HEK293T (cell line): ENCODE data around the gene TBC1D22A.

Experiments
- CTCF ChIA-PET: fragments of 350-600 bp; formaldehyde crosslinking; extraction: SDS; loops from one replicate; lab custom pipeline; 2021; ENCODE audit warnings: antibody characterized with exemption, inconsistent platforms; lab: Yijun Ruan, JAX
- POLR2A ChIA-PET: fragments of 350-600 bp; formaldehyde crosslinking; extraction: SDS; loops from one replicate; lab custom pipeline; 2020; ENCODE audit warnings: antibody characterized with exemption, inconsistent platforms; lab: Yijun Ruan, JAX
- DNase-seq: peaks from one replicate; pipeline ENCODE4 v3.0.0; 2012; ENCODE audit warnings: mixed read lengths; ENCODE audit errors: extremely low spot score
- ARNT ChIP-seq: fragments of 450-650 bp; IDR thresholded peaks from 2 replicates; pipeline ENCODE4 v1.6.1; 2017; ENCODE audit warnings: mild to moderate bottlenecking
- BHLHE40 ChIP-seq: fragments of 450-650 bp; IDR thresholded peaks from 2 replicates; pipeline ENCODE4 v1.6.1; 2016; ENCODE audit warnings: mild to moderate bottlenecking, moderate library complexity, borderline replicate concordance
- CTBP1 ChIP-seq: fragments of 450-650 bp; IDR thresholded peaks from 2 replicates; pipeline ENCODE4 v1.6.1; 2016; ENCODE audit warnings: borderline replicate concordance
- ELF4 ChIP-seq: fragments of 450-650 bp; IDR thresholded peaks from 2 replicates; pipeline ENCODE4 v1.6.1; 2017; ENCODE audit warnings: antibody characterized with exemption
- FOXA1 ChIP-seq: fragments of 450-650 bp; IDR thresholded peaks from 2 replicates; pipeline ENCODE4 v1.6.1; 2016; ENCODE audit warnings: mild to moderate bottlenecking
- FOXK2 ChIP-seq: fragments of 450-650 bp; IDR thresholded peaks from 2 replicates; pipeline ENCODE4 v1.6.1; 2016; ENCODE audit warnings: mild to moderate bottlenecking
- FOXM1 ChIP-seq: fragments of 450-650 bp; IDR thresholded peaks from 2 replicates; pipeline ENCODE4 v1.6.1; 2017; ENCODE audit warnings: mild to moderate bottlenecking, borderline replicate concordance
- HDGF ChIP-seq: fragments of 450-650 bp; IDR thresholded peaks from 2 replicates; pipeline ENCODE4 v1.6.1; 2017; ENCODE audit warnings: antibody characterized with exemption, borderline replicate concordance
- L3MBTL2 ChIP-seq: fragments of 450-650 bp; conservative IDR thresholded peaks from 2 replicates; pipeline ENCODE4 v1.6.1; 2016; ENCODE audit warnings: mild to moderate bottlenecking
- LEF1 ChIP-seq: fragments of 450-650 bp; IDR thresholded peaks from 2 replicates; pipeline ENCODE4 v1.6.1; 2017; ENCODE audit warnings: mild to moderate bottlenecking, borderline replicate concordance
- NFRKB ChIP-seq: fragments of 450-650 bp; IDR thresholded peaks from 2 replicates; pipeline ENCODE4 v1.6.1; 2016; ENCODE audit warnings: mild to moderate bottlenecking, moderate library complexity
- SP1 ChIP-seq: fragments of 450-650 bp; IDR thresholded peaks from 2 replicates; pipeline ENCODE4 v1.6.1; 2017
- SUZ12 ChIP-seq: fragments of 450-650 bp; IDR thresholded peaks from 2 replicates; pipeline ENCODE4 v1.6.1; 2016; ENCODE audit warnings: mild to moderate bottlenecking
- TARDBP ChIP-seq: fragments of 450-650 bp; IDR thresholded peaks from 2 replicates; pipeline ENCODE4 v1.6.1; 2016
- ZNF384 ChIP-seq: fragments of 450-650 bp; IDR thresholded peaks from 2 replicates; pipeline ENCODE4 v1.6.1; 2016
- TF ChIP-seq, protein P1 (sequence below): fragments of 450-650 bp; IDR thresholded peaks from 2 replicates; pipeline ENCODE4 v1.6.1; 2016

TBC1D22A gene

DNA sequence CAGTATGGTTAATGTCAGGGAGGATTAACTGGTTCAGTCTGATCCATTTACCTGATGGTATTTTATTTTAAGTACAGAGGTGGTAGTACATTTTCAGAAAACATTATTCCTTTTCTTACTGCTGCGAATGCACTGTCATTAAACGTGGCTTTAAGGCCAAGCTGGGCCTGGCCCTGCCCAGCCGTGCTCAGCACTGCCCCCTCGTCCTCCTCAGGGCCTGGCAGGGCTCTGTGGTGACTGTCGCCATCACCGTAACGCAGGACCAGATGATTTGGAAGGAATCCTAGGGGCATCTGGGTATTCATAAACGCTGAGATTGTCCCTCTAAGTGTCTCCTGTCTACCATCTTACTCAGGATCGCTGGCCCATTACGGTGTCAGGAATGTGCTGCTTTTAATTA, 302.0 kb downstream of the TBC1D22A start:
- TF ChIP-seq NFRKB (no peak), FOXM1 (no peak), FOXA1 (no peak), CTBP1 (no peak)
- TF ChIP-seq, protein P1, sequence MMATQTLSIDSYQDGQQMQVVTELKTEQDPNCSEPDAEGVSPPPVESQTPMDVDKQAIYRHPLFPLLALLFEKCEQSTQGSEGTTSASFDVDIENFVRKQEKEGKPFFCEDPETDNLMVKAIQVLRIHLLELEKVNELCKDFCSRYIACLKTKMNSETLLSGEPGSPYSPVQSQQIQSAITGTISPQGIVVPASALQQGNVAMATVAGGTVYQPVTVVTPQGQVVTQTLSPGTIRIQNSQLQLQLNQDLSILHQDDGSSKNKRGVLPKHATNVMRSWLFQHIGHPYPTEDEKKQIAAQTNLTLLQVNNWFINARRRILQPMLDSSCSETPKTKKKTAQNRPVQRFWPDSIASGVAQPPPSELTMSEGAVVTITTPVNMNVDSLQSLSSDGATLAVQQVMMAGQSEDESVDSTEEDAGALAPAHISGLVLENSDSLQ: no peak
- POLR2A ChIA-PET: no interaction called here
- CTCF ChIA-PET: no interaction called here
- no peak for DNase-seq

DNA sequence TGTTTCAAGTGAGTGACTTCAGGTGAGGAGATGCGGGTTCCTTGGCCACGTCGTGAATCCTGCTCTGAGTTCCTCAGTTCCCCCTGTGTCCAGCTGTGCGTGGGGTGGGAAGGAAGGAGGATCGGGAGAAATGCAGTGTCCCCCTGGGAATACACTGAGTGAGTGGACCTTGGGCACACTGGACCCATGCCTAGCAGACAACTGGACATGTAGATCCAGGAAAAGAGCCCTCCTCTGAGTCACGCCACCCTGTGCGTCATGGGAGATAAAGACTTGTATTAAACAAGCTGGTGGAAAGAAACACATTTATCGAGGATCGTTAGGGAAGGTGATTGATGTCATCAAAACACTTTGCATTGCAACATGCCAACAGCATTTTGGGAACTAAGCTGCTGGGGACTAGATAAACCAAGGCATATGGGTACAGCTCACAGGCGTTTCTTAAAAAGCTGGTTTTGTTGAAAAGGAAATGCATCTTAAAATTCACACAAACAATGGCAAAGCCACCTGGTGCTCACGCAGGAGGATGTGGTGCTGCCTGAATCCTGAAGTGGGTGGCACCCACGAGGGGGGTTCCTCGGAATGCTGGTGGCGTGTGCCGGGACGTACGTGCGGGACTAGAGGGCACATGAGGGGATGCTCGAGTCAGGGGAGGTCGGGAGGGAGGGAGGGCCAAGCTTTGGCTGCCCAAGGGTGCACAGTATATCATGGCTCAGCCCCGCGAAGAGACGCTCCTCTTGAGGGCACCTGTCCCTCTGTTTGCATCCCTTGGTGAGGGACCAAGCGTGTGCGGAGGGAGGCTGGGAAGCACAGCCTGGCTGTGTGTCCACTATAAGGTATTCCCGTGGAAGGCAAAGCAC, 303.5 kb downstream of the TBC1D22A start:
- POLR2A ChIA-PET: no interaction called here

DNA sequence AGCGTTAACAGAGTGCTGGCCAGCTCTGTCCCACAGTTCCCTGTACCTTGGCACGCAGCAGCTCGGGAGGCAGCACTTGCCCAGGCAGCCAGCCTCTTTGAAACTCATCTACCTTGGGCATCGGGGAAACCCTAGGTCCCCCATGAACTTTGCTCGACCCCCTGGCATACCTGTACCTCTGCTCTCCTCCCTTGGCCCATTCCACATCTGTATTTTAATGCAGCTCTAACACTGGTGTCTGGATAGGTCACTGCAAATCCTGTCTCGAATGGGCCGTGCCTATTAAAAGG, 304.1 kb downstream of the TBC1D22A start:
- ChIA-PET POLR2A (no interaction called here), CTCF (no interaction called here)
- DNase-seq: no peak
- TF ChIP-seq NFRKB (no peak), SP1 (no peak), SUZ12 (no peak), FOXA1 (no peak), ZNF384 (no peak), FOXK2 (no peak), FOXM1 (no peak), BHLHE40 (no peak), TARDBP (no peak), ELF4 (no peak), CTBP1 (no peak), ARNT (no peak), LEF1 (no peak), HDGF (no peak), L3MBTL2 (no peak)
- TF ChIP-seq, protein P1: no peak

More for the DNA sequence above, 303.5 kb downstream of the TBC1D22A start:
- no peak for TF ChIP-seq HDGF
- no peak for TF ChIP-seq CTBP1
- TF ChIP-seq TARDBP: no peak
- TF ChIP-seq LEF1: no peak
- no peak for TF ChIP-seq FOXA1
- no peak for TF ChIP-seq ARNT
- no peak for TF ChIP-seq ZNF384
- no peak for TF ChIP-seq L3MBTL2
- TF ChIP-seq BHLHE40: no peak
- CTCF ChIA-PET: no interaction called here
- DNase-seq: no peak

DNA sequence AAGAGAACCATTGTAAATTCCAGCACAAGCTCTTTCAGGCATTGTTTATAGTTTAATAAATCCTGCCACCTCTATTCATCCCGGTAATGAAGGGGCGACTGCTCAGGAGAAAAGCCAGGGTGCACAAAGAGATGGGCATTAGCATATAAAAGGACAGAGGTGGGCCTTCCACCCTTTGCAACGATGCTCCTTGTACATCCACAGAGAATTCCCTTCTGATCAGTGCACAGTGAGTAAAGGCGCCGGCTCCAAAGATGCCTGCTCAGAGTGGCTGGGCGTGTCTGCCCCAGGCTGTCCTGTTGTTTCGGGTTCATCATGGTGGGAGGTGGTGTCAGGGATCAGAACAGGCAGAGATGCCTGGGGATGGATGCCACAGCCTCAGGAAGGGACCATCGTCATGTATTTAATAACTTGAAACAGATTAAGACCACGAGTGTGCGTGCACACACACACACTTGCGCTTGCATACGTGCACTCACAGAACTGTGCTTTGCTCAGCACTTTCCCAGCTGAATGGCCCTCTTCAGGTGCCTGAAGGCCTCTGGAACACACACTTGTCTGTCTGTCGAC, 305.0 kb downstream of the TBC1D22A start:
- TF ChIP-seq HDGF (no peak), SP1 (no peak), ARNT (no peak), SUZ12 (no peak), L3MBTL2 (no peak), LEF1 (no peak), ELF4 (no peak), FOXA1 (no peak), BHLHE40 (no peak), ZNF384 (no peak), NFRKB (no peak), CTBP1 (no peak), FOXM1 (no peak), TARDBP (no peak), FOXK2 (no peak)
- TF ChIP-seq, protein P1: no peak
- POLR2A ChIA-PET: no interaction called here
- CTCF ChIA-PET: no interaction called here

GRCh38 chr22:47067911-47068625, 305.6 kb downstream of the TBC1D22A start:
- ChIA-PET POLR2A (no interaction called here), CTCF (no interaction called here)
- TF ChIP-seq HDGF (no peak), ARNT (no peak), ZNF384 (no peak), NFRKB (no peak), FOXA1 (no peak), L3MBTL2 (no peak), SUZ12 (no peak), TARDBP (no peak), ELF4 (no peak), LEF1 (no peak), CTBP1 (no peak), FOXM1 (no peak), SP1 (no peak), FOXK2 (no peak), BHLHE40 (no peak)
- TF ChIP-seq, protein P1: no peak
- DNase-seq: no peak

More for the DNA sequence above, 305.0 kb downstream of the TBC1D22A start:
- DNase-seq: no peak
